Measurements from ENCODE around the gene ATXN3.

Gene ATXN3

GRCh38 chr14:92154283-92154942, 48.0 kb upstream of the ATXN3 start (continued):
- TF ChIP-seq ZBTB11 (tag by site-specific recombination; conservative IDR thresholded peaks at IDR 0.05; ENCODE audit: low read depth) (no peak), ZBTB10 (tag by site-specific recombination; IDR thresholded peaks at IDR 0.05) (no peak), PBX3 (CRISPR knock-in tag; IDR thresholded peaks at IDR 0.05) (no peak), ZNF621 (tag by site-specific recombination; IDR thresholded peaks at IDR 0.05) (no peak)

GRCh38 chr14:92153581-92153980, 47.2 kb upstream of the ATXN3 start:
- TF ChIP-seq ZNF223 (tag by site-specific recombination; IDR thresholded peaks at IDR 0.05) (no peak), EGR2 (tag by site-specific recombination; IDR thresholded peaks at IDR 0.05; ENCODE audit: low read depth) (no peak), ZNF747 (tag by site-specific recombination; IDR thresholded peaks at IDR 0.05) (no peak), ZBTB8A (tag by site-specific recombination; IDR thresholded peaks at IDR 0.05) (no peak), ZNF645 (tag by site-specific recombination; IDR thresholded peaks at IDR 0.05) (no peak), ZNF639 (tag by site-specific recombination; IDR thresholded peaks at IDR 0.05) (0 out of 2 replicates have a peak, but pooled peaks have one; percentile 11), BCL11B (tag by site-specific recombination; IDR thresholded peaks at IDR 0.05; ENCODE audit: low read depth) (no peak), ZNF24 (tag by site-specific recombination; IDR thresholded peaks at IDR 0.05) (no peak), ZNF558 (tag by site-specific recombination; IDR thresholded peaks at IDR 0.05) (no peak), SCRT1 (tag by site-specific recombination; IDR thresholded peaks at IDR 0.05; ENCODE audit: borderline replicate concordance) (peak; percentile 47; the same call in 1 of the 2 replicates), MEIS1 (CRISPR knock-in tag; IDR thresholded peaks at IDR 0.05; ENCODE audit: borderline replicate concordance) (no peak), GLI4 (tag by site-specific recombination; IDR thresholded peaks at IDR 0.05) (no peak), ZNF362 (tag by site-specific recombination; IDR thresholded peaks at IDR 0.05) (peak; percentile 81), ZBTB21 (tag by site-specific recombination; IDR thresholded peaks at IDR 0.05) (no peak), GLI2 (tag by site-specific recombination; IDR thresholded peaks at IDR 0.05; ENCODE audit: borderline replicate concordance, low read depth) (no peak), ZNF155 (tag by site-specific recombination; IDR thresholded peaks at IDR 0.05) (no peak)
- peaks cover 49 to 66% of the 10 kb centered on the region in 2 experiments for H3K36me3 ChIP-seq (ENCODE audit: control insufficient read depth in 2 of 2, insufficient read depth in 1 of 2, low read length in 2 of 2)
- H3K9me3 ChIP-seq (ENCODE audit: control insufficient read depth, insufficient read depth, low read depth, low read length), result no peaks in the 10 kb centered on the region
- H3K27ac ChIP-seq (ENCODE audit: extremely low read depth, low read depth, low read length), result no peak overlapping the region
- no peak overlapping the region for H3K4me3 ChIP-seq (ENCODE audit: low read depth, low read length)
- ChIA-PET CTCF (interaction anchor here (0.9 to 1.2 kb wide), 3 partner anchors 9 to 199 kb away, joined by 3 read pairs; no protein-coding TSS in a partner anchor), POLR2A (interaction anchor here (1.0 kb wide), 1 partner anchor 32 kb away, joined by 3 read pairs; the partner anchor contains the start of genes CPSF2 and NDUFB1)
- peaks cover 14% of the 10 kb centered on the region for H3K4me1 ChIP-seq (ENCODE audit: control insufficient read depth, insufficient read depth, low read length)
